Measurements from ENCODE around the gene ATOH7. TPM values are rescaled to one million over a fixed set of nuclear protein-coding genes. Genes with fewer than 3 reads are reported as not detected.

Gene ATOH7
- total RNA-seq, 2 donors from 2014 or later, result not detected

GRCh38 chr10:68242051-68242450, 10.1 kb upstream of the ATOH7 start:
- Histone ChIP-seq H3K36me3 (no peaks in the 10 kb centered on the region), H3K27me3 (replicated peaks; ENCODE audit: insufficient read depth) (no peaks in the 10 kb centered on the region), H3K4me1 (replicated peaks) (no peaks in the 10 kb centered on the region), H3K4me3 (no peak overlapping the region), H3K27ac (no peak overlapping the region), H3K9me3 (no peaks in the 10 kb centered on the region)
- DNase-seq (ENCODE audit: low spot score), result no peak
- intact Hi-C loops (cut with DNase I), result no loop called here
- WGBS, result 97% methylated on average over 2 of the region's 2 CpGs
- no peak for TF ChIP-seq POLR2AphosphoS5 (IDR thresholded peaks at IDR 0.05)
- TF ChIP-seq, protein P1, sequence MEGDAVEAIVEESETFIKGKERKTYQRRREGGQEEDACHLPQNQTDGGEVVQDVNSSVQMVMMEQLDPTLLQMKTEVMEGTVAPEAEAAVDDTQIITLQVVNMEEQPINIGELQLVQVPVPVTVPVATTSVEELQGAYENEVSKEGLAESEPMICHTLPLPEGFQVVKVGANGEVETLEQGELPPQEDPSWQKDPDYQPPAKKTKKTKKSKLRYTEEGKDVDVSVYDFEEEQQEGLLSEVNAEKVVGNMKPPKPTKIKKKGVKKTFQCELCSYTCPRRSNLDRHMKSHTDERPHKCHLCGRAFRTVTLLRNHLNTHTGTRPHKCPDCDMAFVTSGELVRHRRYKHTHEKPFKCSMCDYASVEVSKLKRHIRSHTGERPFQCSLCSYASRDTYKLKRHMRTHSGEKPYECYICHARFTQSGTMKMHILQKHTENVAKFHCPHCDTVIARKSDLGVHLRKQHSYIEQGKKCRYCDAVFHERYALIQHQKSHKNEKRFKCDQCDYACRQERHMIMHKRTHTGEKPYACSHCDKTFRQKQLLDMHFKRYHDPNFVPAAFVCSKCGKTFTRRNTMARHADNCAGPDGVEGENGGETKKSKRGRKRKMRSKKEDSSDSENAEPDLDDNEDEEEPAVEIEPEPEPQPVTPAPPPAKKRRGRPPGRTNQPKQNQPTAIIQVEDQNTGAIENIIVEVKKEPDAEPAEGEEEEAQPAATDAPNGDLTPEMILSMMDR (IDR thresholded peaks at IDR 0.05), result no peak
- no peak for TF ChIP-seq POLR2A (IDR thresholded peaks at IDR 0.05)

- Histone ChIP-seq H3K4me3 (no peak overlapping the region), H3K27ac (no peak overlapping the region), H3K4me1 (replicated peaks) (no peaks in the 10 kb centered on the region), H3K27me3 (replicated peaks; ENCODE audit: insufficient read depth) (no peaks in the 10 kb centered on the region), H3K9me3 (no peaks in the 10 kb centered on the region), H3K36me3 (no peaks in the 10 kb centered on the region)
- no peak for DNase-seq (ENCODE audit: low spot score)
- TF ChIP-seq, protein P1 (IDR thresholded peaks at IDR 0.05), result no peak
- TF ChIP-seq POLR2AphosphoS5 (IDR thresholded peaks at IDR 0.05) (no peak), POLR2A (IDR thresholded peaks at IDR 0.05) (no peak)
- WGBS, result 42% methylated on average over 5 of the region's 5 CpGs
- intact Hi-C loops (cut with DNase I), result no loop called here
Observed at GRCh38 chr10:68239596-68240150, 7.8 kb upstream of the ATOH7 start.

DNA sequence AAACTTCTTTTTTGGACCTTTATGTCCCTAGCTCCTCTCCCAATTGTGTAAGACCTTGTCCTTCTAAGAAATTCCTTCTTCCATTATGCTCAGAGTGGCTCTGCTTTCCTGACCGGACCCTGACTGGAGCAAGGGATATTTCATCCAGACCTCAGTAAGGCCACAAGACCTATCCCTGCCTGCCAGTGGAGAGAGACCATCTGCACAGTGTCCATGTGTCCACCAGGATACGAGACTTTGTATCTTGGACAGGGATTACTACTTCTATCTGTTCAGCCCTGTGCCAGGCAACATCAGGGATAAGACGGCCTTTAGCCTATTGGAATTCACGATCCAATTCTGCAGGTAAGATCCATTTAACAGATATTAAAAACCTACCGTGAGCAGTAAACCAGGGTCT, 7.2 kb upstream of the ATOH7 start:
- Histone ChIP-seq H3K27me3 (replicated peaks; ENCODE audit: insufficient read depth) (no peaks in the 10 kb centered on the region), H3K4me3 (no peak overlapping the region), H3K27ac (no peak overlapping the region), H3K9me3 (no peaks in the 10 kb centered on the region), H3K4me1 (replicated peaks) (no peaks in the 10 kb centered on the region), H3K36me3 (no peaks in the 10 kb centered on the region)
- no peak for DNase-seq (ENCODE audit: low spot score)
- 97% methylated on average over 5 of the region's 5 CpGs for WGBS
- TF ChIP-seq POLR2A (IDR thresholded peaks at IDR 0.05) (no peak), POLR2AphosphoS5 (IDR thresholded peaks at IDR 0.05) (no peak)
- TF ChIP-seq, protein P1 (IDR thresholded peaks at IDR 0.05), result no peak
- intact Hi-C loops (cut with DNase I), result no loop called here

- no peaks in the 10 kb centered on the region for H3K27me3 ChIP-seq (replicated peaks; ENCODE audit: insufficient read depth)
- no peaks in the 10 kb centered on the region for H3K36me3 ChIP-seq
- no peak overlapping the region for H3K27ac ChIP-seq
- 93% methylated on average over 6 of the region's 6 CpGs for WGBS
- H3K9me3 ChIP-seq, result no peaks in the 10 kb centered on the region
- TF ChIP-seq POLR2AphosphoS5 (IDR thresholded peaks at IDR 0.05) (no peak), POLR2A (IDR thresholded peaks at IDR 0.05) (no peak)
- TF ChIP-seq, protein P1 (IDR thresholded peaks at IDR 0.05), result no peak
- H3K4me1 ChIP-seq (replicated peaks), result no peaks in the 10 kb centered on the region
- no peak for DNase-seq (ENCODE audit: low spot score)
- no peak overlapping the region for H3K4me3 ChIP-seq
- intact Hi-C loops (cut with DNase I), result no loop called here
Observed at GRCh38 chr10:68238371-68238770, 6.5 kb upstream of the ATOH7 start.

DNA sequence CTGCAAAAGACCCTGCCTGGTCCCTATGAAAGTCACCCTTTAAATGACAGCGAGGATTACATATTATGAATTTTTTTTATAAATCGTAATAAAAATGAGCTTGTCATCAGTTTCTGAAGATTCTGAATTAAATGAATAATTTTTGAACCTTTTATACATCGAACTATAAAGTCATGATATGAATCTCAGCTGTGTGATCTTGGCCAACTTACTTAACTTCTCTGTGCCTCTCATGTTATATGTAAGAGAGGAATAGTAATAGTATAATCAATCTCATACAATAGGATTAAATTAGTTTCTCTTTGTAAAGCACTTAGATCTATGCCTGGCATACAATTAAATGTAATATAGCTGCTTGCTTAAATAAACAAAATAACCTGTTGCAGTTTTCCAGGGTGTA, 5.3 kb upstream of the ATOH7 start:
- Histone ChIP-seq H3K36me3 (no peaks in the 10 kb centered on the region), H3K4me1 (replicated peaks) (no peaks in the 10 kb centered on the region), H3K4me3 (no peak overlapping the region), H3K27me3 (replicated peaks; ENCODE audit: insufficient read depth) (no peaks in the 10 kb centered on the region), H3K27ac (no peak overlapping the region), H3K9me3 (no peaks in the 10 kb centered on the region)
- intact Hi-C loops (cut with DNase I), result no loop called here
- 93% methylated on average over 3 of the region's 3 CpGs for WGBS
- no peak for DNase-seq (ENCODE audit: low spot score)
- no peak for TF ChIP-seq POLR2AphosphoS5 (IDR thresholded peaks at IDR 0.05)
- TF ChIP-seq, protein P1 (IDR thresholded peaks at IDR 0.05), result no peak
- no peak for TF ChIP-seq POLR2A (IDR thresholded peaks at IDR 0.05)

Data from prostate gland (tissue), 2 donors.